ENCODE data around the gene TMOD2. TPM values are rescaled to one million over a fixed set of nuclear protein-coding genes. Genes with fewer than 3 reads are reported as not detected.

Gene TMOD2
- total and polyA plus RNA-seq, 2 of the 8 experiments (the other 6 are each of a cell fraction or from before 2014, with no cell fraction given), result 0.80 to 6.5 TPM

GRCh38 chr15:51732646-51733045 is 18.8 kb upstream of the TMOD2 start (continued):
- no peak for TF ChIP-seq POU5F1 (IDR thresholded peaks at IDR 0.05; ENCODE audit: low read depth, low read length)
- no peak for TF ChIP-seq SUZ12 (IDR thresholded peaks at IDR 0.05; ENCODE audit: low read length)
- no peak for TF ChIP-seq EGR1 (IDR thresholded peaks at IDR 0.05; ENCODE audit: borderline replicate concordance, low read depth, low read length)
- no peak for TF ChIP-seq SRF (IDR thresholded peaks at IDR 0.05; ENCODE audit: low read depth, low read length)
- TF ChIP-seq EZH2 (IDR thresholded peaks at IDR 0.05; ENCODE audit: low read depth, low read length, severe bottlenecking), result no peak
- TF ChIP-seq HDAC2 (IDR thresholded peaks at IDR 0.05; ENCODE audit: borderline replicate concordance in 1 of 2, low read depth in 2 of 2, low read length in 2 of 2), result no peak
- no peak for TF ChIP-seq CTBP2 (IDR thresholded peaks at IDR 0.05; ENCODE audit: borderline replicate concordance, insufficient read depth, insufficient read length, low read length)

Measured in H1 (cell line).